Non-pigmented ciliary epithelial cell (primary cell): ENCODE results near the gene CMTM4.

Experiments used
- DNase-seq: peaks from one replicate; pipeline ENCODE4 v3.0.0-alpha.2; 2010; ENCODE audit warnings: low read depth

The CMTM4 gene

DNA sequence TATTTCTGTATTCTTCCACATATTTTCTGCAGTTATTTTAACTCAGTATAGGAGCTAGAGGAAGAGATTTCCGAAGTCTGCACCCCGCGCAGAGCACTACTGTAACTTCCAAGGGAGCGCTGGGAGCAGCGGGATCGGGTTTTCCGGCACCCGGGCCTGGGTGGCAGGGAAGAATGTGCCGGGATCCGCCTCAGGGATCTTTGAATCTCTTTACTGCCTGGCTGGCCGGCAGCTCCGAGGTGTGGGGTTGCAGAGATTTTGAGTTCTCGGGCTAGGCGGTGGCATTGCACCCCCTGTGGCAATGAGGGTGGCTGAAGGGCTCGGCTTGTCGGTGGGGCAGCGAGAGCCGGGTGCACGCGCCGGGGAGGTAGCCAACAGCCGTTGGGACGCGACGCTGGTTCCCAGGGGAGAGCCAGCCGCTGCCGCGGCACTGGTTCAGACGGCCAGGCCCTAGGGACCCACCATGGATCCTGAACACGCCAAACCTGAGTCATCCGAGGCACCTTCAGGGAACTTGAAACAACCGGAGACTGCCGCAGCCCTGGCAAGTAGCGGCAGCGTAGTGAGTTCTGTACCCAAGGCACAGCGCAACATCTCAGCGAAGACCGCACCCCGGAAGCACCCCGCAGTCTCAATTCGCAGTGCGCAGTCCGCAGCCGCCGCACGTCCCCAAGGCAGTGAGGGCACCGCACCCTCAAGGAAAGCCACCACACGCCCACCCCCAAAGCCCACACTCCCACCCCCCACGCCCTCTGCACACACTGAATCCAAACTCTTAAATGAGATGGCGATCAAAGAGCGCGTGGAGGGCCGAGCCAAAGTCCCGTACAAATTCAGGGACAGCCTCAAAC lies 130.3 kb downstream of the CMTM4 start, which contains the start of gene CMTM1:
CMTM1 (plus strand) TSS at position 389 of the 851 bp plus-strand sequence; CDS start at position 464, 75 bp downstream.
- DNase-seq, result no peak
